Stimulated activated CD8-positive, alpha-beta memory T cell treated with anti-CD3 and anti-CD28 coated beads, Interleukin-15, amount 100 ng/mL, for 4 hours (primary cell): ENCODE results near the gene PHF23.

Experiments used
- DNase-seq, 2 donors: peaks; one replicate each; pipeline ENCODE4 v3.0.0-alpha.2; 2020; ENCODE audit warnings: low read depth in 2 of 2

The PHF23 gene

DNA sequence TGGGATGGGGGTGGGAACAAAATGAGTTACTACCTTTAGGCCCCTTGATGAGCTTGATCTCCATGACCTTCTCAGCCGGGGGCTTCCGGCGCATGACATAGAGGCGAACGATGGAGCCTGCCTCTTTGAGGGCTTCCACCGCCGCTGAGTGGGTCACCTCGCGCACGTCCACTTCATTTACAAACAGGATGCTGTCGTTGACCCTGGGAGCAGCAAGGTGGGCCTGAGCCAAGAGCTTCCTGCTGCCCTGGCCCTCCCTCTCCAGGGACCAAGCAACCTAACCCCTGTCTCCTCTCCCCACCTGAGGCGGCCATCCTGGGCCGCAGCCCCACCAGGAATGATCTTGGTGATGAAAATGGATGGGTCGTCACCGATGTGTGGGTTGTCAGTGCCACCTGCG lies 35.9 kb downstream of the PHF23 start:
- no peak for DNase-seq

DNA sequence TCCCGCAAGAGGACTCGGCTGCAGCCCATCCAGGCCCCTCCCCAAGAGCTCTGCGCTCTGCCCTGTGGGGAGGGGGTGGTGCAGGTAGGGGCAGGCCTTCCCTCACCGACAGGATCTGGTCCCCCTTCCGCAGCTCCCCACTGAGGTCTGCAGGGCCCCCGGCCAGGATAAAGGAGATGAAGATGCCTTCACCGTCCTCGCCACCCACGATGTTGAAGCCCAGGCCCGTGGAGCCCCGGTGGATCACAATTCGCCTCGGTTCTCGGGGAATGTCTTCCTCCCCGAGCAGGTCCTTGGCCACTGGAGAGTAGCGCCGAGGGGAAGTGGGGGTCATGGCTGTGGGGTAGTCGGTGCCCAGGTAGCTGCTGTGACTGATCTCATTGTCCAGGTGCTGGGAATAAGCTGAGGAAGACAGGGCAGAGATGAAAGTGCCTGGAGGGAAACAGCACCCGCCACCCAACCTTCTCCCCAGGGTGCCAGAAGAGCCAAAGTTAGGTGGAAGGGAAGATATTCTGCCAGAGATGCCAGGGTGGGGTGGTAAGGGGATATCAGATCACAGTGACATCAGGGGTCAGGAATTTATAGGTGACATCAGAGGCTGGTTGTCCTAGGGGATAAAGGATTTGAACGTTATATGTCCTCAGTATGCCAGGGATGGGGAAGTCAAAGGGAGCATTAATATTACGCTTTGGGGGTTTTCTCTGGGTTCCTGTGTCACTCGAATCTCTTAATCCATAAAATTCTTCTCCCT lies 42.4 kb downstream of the PHF23 start:
- DNase-seq = no peak

DNA sequence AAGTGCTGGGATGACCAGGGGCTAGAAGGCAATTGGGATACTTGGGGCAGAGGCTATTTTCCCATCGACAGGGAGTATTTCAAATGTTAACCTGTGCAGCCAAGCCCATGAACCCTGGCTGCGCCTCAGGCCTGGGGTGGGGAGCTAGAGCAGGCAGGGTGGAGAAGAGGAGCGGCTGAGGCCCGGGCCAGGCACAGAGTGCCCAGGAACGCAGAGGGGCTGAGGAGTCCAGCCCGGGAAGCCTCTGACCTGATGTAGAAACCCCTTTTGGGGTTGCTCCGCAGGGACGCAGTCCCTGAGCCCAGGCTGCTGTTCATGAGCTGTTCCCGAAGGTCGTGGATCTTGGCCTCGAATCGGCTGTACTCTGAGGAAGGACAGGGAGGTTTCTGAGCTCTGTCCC lies 43.3 kb downstream of the PHF23 start:
- DNase-seq = no peak

DNA sequence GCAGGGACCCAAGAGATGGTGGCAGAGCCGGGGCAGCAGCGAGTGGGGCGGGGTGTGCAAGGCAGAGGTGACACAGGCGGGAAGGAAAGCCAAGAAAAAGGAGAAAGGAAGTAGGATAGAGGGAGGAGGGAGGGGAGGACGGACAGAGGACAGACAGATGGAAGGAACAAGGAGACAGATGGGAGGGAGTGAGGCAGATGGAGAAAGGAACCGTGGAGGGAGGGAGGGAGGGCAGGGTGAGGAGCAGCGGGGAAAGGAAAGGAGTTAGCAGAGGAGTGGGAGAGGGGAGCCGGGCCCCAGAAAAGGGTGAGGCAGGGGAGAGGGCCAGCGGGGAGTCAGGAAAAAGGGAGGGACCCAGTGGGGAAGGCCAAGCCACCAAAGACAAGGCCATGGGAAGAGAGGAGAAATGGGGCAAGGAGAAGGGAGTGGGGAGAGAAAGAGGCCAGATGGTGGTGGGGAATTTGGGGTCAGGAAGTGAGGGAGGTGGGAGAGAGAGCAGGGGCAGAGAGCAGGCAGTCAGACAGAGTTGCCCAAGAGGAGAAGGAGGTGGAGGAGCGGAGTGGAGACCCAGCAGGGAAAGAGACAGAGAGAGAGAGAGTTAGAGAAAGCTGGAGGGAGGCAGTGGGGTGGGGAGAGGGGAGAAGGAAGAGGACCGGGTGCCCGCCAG lies 46.9 kb downstream of the PHF23 start:
- DNase-seq = no peak

DNA sequence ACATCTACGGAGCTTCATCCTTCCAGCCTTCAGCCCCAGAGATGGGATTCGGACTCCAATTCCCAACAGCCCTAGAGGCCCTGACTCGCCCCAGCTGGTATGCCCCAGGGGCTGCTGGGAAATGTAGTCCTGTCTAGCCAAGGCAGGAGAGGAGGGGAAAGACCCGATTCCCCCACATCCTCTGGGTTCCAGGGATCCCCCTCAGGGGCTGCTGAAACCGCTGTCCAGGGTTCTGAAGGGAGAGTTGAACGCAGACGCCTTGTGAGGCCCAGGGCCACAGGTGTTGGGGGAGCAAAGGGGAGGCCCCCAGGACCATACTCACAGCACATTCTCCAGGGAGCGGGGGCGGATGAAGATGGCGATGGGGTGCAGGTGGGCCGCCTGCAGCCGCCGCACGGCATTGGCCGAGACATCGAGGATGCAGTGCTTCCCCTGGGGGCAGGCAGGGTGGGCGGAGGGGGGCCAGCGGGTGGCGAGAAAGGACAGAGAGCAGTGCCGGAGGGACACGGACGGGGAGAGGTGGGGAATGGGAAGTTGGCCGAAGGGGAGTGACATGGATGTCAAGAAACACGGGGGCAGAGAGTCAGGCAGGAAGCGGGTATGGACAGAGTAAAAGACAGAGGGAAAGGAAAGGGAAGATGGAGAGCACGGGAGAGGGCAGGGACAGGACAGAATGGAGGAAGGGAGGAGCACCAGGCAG lies 47.5 kb downstream of the PHF23 start:
- no peak for DNase-seq

DNA sequence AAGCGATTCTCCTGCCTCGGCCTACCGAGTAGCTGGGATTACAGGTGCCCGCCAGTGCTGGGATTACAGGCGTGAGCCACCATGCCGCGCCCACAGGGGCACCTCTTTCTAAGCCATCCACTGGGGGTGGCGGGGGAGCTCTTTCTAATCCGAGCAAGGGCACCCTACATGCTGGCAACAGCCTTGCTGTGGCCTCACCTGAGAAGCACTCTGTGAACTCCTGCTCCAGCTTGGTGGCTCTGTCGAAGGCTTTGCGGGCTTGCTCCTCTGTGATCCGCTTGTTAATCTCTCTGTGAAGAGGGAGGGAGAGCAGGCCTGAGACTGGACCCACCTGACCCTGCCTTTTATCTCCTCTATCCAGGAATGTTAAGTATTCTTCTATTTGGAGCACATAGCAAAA lies 48.2 kb downstream of the PHF23 start:
- DNase-seq = no peak

DNA sequence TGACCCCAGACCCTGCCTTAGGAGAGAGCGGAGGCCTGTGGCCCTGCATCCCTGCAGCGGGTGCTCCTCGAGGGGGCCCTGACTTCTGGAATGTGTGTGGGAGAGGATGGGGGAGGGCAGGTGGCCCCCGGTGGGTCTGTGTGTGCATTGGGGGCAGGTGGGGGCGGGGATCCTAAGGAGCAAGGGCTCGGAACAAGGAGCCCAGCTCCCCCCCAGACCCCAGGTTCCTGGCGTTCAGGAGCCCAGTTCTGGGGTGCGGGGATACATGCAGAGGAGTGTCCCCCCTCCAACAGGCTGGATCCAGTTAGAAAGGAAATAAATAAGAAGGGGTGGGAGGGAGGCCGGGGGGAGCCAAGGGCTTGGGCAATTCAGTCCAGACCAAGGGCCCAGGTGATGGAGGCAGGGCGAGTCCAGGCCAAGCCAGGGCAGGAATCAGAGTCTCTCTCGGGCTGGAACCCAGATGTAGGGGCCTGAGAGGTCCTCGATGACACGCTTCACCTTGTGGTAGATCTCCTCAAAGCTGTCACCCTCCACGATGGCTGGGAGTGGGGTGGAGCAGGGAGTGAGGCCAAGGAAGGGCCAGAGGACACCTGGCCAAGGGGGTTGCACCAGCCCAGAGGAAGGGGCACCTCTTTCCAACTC lies 48.9 kb downstream of the PHF23 start:
- DNase-seq = no peak

DNA sequence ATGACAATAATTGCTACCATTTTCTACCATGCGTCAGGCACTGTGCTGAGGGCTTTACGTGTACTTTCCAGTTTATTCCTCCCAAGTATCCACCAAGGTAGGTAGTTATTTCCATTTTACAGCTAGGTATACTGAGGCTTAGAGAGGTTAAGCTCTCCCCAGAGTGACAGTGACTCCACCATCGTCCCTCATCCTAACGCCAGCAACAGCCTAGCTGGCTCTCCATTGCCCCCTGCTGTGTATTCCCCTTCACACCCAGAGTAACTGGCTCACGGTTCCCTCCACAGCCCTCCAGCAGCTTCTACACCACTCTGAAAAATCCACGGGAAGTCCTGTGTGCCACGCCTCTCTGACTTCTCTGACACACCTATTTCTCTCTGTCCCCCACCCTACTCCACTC lies 53.0 kb downstream of the PHF23 start:
- no peak for DNase-seq
